A673 (cell line): ENCODE measurements around the gene CD19. TPM values are rescaled to one million over a fixed set of nuclear protein-coding genes. Genes with fewer than 3 reads are reported as not detected.
"Not testable (repeated sequence)": the region's sequence is repeated elsewhere in the genome, so short reads cannot be mapped to it uniquely, and the experiment has no call there.

ENCODE experiments used
- BruUV-seq: library from RNA; stranded (reverse); fragments of 400-500 nt; replicated peaks from 2 replicates; lab custom pipeline; 2021; lab: Mats Ljungman, UMichigan
- CTCF ChIA-PET: fragments of 300-600 bp; sonication (Branson Sonifier 250); formaldehyde crosslinking; loops from one replicate; lab custom pipeline; 2022; ENCODE audit warnings: antibody characterized with exemption; lab: Charles Lee
- POLR2A ChIA-PET: fragments of 300-600 bp; sonication (Branson Sonifier 250); formaldehyde crosslinking; loops from one replicate; lab custom pipeline; 2022; ENCODE audit warnings: antibody characterized with exemption; ENCODE audit not compliant: low non-redundant PET; lab: Charles Lee
- DNase-seq: peaks from one replicate; pipeline ENCODE4 v3.0.0-alpha.2; 2015; ENCODE audit warnings: low spot score
- H3K27ac ChIP-seq: fragments of 200-600 bp; sonication (generic); 2 replicates; pipeline ENCODE4 v1.5.1; 2016; ENCODE audit warnings: mixed run types, low read depth, mild to moderate bottlenecking, mixed read lengths, antibody characterized with exemption, low read length; ENCODE audit not compliant: poor library complexity, severe bottlenecking
- H3K27me3 ChIP-seq: fragments of 200-600 bp; sonication (generic); replicated peaks from 2 replicates; pipeline ENCODE4 v1.6.1; 2017; ENCODE audit warnings: mixed run types, low read depth, mild to moderate bottlenecking, mixed read lengths, antibody characterized with exemption, low read length; ENCODE audit not compliant: insufficient read depth, poor library complexity
- H3K36me3 ChIP-seq: fragments of 200-600 bp; sonication (generic); 2 replicates; pipeline ENCODE4 v1.6.1; 2016; ENCODE audit warnings: mixed run types, mild to moderate bottlenecking, mixed read lengths, antibody characterized with exemption, low read length; ENCODE audit not compliant: insufficient read depth, poor library complexity, severe bottlenecking
- H3K4me1 ChIP-seq: fragments of 200-600 bp; sonication (generic); 2 replicates; pipeline ENCODE4 v1.6.1; 2017; ENCODE audit warnings: mixed run types, mild to moderate bottlenecking, mixed read lengths, antibody characterized with exemption, low read length; ENCODE audit not compliant: insufficient read depth, poor library complexity, severe bottlenecking
- H3K4me3 ChIP-seq: fragments of 200-600 bp; sonication (generic); 2 replicates; pipeline ENCODE4 v1.5.1; 2016; ENCODE audit warnings: low read depth, mixed run types, mild to moderate bottlenecking, mixed read lengths, low read length; ENCODE audit not compliant: poor library complexity, severe bottlenecking
- H3K9me3 ChIP-seq: fragments of 200-600 bp; sonication (generic); 2 replicates; pipeline ENCODE4 v1.6.1; 2016; ENCODE audit warnings: mixed run types, low read depth, mild to moderate bottlenecking, mixed read lengths, antibody characterized with exemption, low read length; ENCODE audit not compliant: poor library complexity, severe bottlenecking
- CTCF ChIP-seq: fragments of 300-800, 200-600 bp; sonication (generic); conservative IDR thresholded peaks from 2 replicates; pipeline ENCODE4 v1.5.1; 2017; ENCODE audit warnings: low read depth, mild to moderate bottlenecking, antibody characterized with exemption, low read length, moderate library complexity, mixed read lengths
- EZH2 ChIP-seq: fragments of 200-600 bp; sonication (generic); IDR thresholded peaks from 2 replicates; pipeline ENCODE4 v1.6.1; 2017; ENCODE audit warnings: borderline replicate concordance, low read depth, mild to moderate bottlenecking, mixed read lengths, antibody characterized with exemption, low read length; ENCODE audit not compliant: poor library complexity, severe bottlenecking
- intact Hi-C: fragments of 100-400 bp; cut with micrococcal nuclease; formaldehyde crosslinking; loops from one replicate; pipeline ENCODE4 v1.10.0; 2022; ENCODE audit not compliant: unreplicated experiment
- total RNA-seq: library from RNA; stranded (reverse); gene quantifications from 2 replicates; pipeline ENCODE4 v1.2.3, GENCODE V29; 2021

CD19 gene
- total RNA-seq, 1 experiment from 2014 or later = not detected

GRCh38 chr16:28884045-28884444 is 47.7 kb upstream of the CD19 start:
- intact Hi-C loops = no loop called here
- Histone ChIP-seq H3K36me3 (no peaks in the 10 kb centered on the region), H3K4me3 (no peak overlapping the region), H3K27ac (no peak overlapping the region), H3K27me3 (no peaks in the 10 kb centered on the region), H3K4me1 (no peaks in the 10 kb centered on the region), H3K9me3 (no peaks in the 10 kb centered on the region)
- no TSS peak for BruUV-seq
- POLR2A ChIA-PET = no interaction called here
- DNase-seq = no peak
- CTCF ChIA-PET = no interaction called here
- no peak for TF ChIP-seq EZH2
- TF ChIP-seq CTCF = no peak

GRCh38 chr16:28886945-28887344 is 44.8 kb upstream of the CD19 start:
- BruUV-seq = no TSS peak
- Histone ChIP-seq H3K9me3 (no peaks in the 10 kb centered on the region), H3K4me1 (no peaks in the 10 kb centered on the region), H3K27ac (no peak overlapping the region), H3K27me3 (no peaks in the 10 kb centered on the region), H3K4me3 (no peak overlapping the region), H3K36me3 (no peaks in the 10 kb centered on the region)
- TF ChIP-seq CTCF = no peak
- no peak for TF ChIP-seq EZH2
- ChIA-PET CTCF (no interaction called here), POLR2A (no interaction called here)
- intact Hi-C loops = no loop called here
- no peak for DNase-seq

GRCh38 chr16:28890355-28890754 is 41.4 kb upstream of the CD19 start:
- H3K36me3 ChIP-seq, BruUV-seq, CTCF ChIA-PET, H3K4me3 ChIP-seq, H3K27me3 ChIP-seq, DNase-seq, H3K4me1 ChIP-seq, intact Hi-C loops, H3K27ac ChIP-seq, H3K9me3 ChIP-seq: not testable (repeated sequence)
- POLR2A ChIA-PET = interaction anchor here (0.8 kb wide), 1 partner anchor 26 kb away, joined by 3 read pairs; no protein-coding TSS in a partner anchor
